Epithelial cell of proximal tubule (primary cell): ENCODE measurements around the gene AP1B1. TPM values are rescaled to one million over a fixed set of nuclear protein-coding genes. Genes with fewer than 3 reads are reported as not detected.

Source experiments
- DNase-seq: peaks from one replicate; pipeline ENCODE4 v3.0.0-alpha.2; 2011; ENCODE audit warnings: low read depth
- H3K4me3 ChIP-seq: 2 replicates; pipeline ENCODE4 v1.5.1; 2011; ENCODE audit warnings: low read depth, mild to moderate bottlenecking, low read length
- total RNA-seq: library from RNA; depleted of rRNA; stranded (reverse); fragments of >200 nt; gene quantifications from 2 replicates; pipeline ENCODE4 v1.2.3, GENCODE V29; 2015
- TF ChIP-seq, protein P1 (sequence below): conservative IDR thresholded peaks from 2 replicates; pipeline ENCODE4 v1.5.1; 2012; ENCODE audit warnings: low read depth, mild to moderate bottlenecking, low read length

Gene AP1B1
- total RNA-seq, 1 donor from 2014 or later = 50.3 TPM

DNA sequence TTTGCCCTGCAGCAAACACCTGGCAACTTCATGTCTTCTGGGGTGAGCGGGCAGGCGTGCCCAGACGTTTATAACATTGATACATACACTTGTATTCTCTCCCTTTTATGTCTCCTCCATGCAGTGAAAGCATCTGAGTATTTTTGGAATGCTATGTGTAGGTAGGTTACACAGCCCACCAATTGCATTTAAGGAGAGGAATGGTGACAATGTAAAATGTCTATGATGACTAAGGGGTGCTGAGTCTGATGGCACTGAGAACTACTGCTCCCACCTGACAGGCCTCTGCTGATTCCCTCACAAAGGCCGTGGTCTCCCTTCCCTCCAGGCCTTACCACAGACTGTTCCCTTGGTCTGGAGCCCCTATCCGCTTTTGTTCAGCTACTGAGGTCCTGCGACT lies 50.0 kb downstream of the AP1B1 start:
- TF ChIP-seq, protein P1, sequence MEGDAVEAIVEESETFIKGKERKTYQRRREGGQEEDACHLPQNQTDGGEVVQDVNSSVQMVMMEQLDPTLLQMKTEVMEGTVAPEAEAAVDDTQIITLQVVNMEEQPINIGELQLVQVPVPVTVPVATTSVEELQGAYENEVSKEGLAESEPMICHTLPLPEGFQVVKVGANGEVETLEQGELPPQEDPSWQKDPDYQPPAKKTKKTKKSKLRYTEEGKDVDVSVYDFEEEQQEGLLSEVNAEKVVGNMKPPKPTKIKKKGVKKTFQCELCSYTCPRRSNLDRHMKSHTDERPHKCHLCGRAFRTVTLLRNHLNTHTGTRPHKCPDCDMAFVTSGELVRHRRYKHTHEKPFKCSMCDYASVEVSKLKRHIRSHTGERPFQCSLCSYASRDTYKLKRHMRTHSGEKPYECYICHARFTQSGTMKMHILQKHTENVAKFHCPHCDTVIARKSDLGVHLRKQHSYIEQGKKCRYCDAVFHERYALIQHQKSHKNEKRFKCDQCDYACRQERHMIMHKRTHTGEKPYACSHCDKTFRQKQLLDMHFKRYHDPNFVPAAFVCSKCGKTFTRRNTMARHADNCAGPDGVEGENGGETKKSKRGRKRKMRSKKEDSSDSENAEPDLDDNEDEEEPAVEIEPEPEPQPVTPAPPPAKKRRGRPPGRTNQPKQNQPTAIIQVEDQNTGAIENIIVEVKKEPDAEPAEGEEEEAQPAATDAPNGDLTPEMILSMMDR = no peak
- H3K4me3 ChIP-seq = no peak overlapping the region
- no peak for DNase-seq

DNA sequence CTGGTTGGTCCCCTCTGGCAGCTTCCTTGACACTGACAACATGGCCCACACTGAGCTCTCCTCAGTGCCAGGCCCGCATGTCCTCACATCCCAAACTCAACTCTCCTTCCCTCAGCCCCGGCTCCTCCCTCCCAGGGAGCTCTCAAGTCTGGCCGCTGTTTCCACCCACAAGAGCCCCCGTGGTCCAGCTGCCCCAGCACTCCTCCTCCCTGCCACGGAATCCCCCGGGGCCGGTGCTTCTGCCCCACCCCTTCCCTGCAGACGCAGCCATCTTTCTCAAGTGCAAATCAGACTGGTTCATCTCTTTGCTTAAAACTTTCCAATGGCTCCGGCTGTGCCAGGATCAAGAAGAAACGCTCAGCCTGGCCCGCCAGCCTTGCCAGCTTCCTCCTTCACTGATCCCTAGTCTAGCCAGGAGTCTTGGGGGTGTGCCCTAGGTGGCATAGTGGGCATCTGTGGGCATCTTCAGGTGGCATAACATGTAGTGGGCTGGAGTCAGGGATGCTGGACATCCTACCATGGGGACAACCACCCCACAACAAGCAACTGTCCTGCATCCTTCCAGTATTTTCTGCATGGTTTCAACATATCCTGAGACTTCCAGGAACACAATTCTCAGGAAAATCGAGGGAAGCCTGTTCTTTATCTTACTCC lies 50.6 kb downstream of the AP1B1 start:
- DNase-seq = no peak
- TF ChIP-seq, protein P1 = no peak

DNA sequence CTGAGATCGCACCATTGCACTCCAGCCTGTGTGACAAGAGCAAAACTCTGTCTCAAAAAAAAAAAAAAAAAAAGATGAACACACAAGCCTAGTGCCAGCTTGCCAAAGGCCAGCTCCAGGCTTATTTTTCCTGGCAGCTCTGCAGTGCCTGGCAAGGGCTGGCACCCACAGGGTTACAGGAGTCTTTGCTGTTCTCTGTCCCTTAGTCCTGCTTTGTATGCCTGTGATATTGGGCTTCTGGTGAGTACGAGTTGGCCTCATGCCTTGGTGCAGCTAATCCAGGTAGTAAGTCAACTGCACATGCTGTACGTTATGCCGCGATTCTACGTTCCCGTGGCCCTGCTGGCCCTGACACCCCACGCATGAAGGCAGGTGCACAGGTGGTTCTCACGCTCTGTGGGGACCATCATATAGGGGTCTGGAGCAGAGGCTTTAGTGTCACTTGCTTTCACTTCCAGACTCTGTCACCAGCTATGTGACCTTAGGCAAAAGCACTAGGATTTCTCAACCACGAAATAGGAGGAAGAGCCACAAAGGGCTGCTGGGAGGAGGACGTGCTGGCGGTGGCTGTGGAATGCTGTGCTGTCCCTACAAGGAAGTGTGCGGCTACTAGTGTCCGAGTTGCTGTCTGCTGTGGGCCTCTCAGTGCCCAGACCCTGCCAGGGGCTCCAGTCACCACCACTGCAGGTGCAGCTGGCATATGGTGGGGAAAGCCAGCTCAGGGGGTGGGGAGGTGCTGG lies 51.4 kb downstream of the AP1B1 start:
- no peak for DNase-seq
- TF ChIP-seq, protein P1 = no peak
- H3K4me3 ChIP-seq = no peak overlapping the region

More for the DNA sequence above, 50.6 kb downstream of the AP1B1 start:
- H3K4me3 ChIP-seq = no peak overlapping the region

DNA sequence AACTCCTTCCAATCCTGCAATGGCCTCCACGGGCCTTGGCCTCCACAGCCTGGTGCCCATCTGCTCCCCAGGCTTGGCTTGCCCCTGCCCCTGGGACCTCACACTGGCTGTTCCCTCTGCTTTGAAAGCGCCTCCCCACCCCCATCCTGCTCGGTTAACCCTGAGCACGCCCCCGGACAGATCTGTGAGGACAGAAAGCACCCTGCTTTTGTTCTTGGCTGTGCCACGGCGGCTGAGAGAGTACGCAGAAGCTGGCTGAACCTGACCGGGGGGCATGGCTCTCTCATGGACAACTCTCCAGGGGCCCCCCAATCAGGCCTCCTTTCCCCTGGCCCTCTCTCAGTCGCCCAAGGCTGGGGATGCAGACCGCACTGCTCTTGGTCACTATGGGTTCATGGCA lies 52.7 kb downstream of the AP1B1 start:
- DNase-seq = no peak

DNA sequence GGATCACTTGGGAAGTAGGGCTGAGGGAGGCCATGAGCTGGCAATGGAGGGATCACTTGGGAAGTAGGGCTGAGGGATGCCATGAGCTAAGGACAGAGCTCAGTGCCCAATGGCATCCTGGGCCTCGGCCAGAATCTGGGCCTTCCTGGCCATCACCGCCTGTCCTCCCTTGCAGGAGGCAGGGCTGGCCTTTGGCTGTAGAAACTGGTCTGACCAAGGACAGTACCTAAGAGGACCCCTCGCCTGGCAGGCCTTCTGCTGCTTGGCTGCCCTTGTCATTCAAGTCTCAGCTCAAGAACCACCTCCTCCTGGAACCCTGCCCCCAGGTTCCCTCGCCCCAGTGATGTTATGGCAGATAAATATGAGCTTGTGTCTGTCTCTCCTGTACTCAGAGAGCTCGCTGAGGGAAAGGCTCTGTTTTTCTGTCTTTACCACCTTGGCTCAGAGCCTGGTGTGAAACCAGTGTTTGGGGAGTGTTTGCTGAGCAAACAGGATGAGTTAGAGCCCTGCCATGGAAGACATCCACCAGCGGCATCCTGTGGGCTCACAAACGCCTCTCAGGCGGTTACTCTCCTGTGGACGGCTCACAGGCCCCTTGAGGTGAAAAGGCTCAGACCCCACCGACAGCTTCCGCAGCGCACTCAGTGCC lies 53.5 kb downstream of the AP1B1 start:
- no peak overlapping the region for H3K4me3 ChIP-seq
- TF ChIP-seq, protein P1 = no peak
- DNase-seq = no peak

More for the DNA sequence above, 52.7 kb downstream of the AP1B1 start:
- no peak overlapping the region for H3K4me3 ChIP-seq
- TF ChIP-seq, protein P1 = no peak

DNA sequence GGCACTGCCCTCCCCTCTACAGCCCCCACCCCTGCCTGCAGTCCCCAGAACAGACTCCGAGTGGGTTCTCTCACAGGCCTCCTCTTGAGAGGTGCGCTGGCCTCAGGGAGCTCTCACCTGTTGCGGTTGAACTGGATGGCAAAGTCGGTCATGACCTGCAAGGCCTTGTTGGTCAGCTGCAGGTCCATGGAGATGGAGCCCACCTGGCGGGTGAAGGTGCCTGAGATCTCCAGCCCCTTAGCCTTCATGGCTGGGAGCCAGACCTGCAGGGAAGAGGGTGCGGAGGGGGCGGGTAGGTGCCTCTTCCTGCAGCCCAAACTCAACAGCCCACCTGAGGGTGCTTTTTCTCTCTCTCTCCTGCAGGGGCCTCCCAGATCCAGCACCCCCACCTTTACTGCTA lies 54.2 kb downstream of the AP1B1 start:
- H3K4me3 ChIP-seq = no peak overlapping the region
- DNase-seq = no peak
- TF ChIP-seq, protein P1 = no peak
